SK-N-DZ (cell line): ENCODE measurements around the gene CSGALNACT2.
"Not testable (repeated sequence)": the region's sequence is repeated elsewhere in the genome, so short reads cannot be mapped to it uniquely, and the experiment has no call there.

Source experiments
- DNase-seq: peaks from one replicate; pipeline ENCODE4 v3.0.0-alpha.2; 2015; ENCODE audit warnings: low spot score

The CSGALNACT2 gene

DNA sequence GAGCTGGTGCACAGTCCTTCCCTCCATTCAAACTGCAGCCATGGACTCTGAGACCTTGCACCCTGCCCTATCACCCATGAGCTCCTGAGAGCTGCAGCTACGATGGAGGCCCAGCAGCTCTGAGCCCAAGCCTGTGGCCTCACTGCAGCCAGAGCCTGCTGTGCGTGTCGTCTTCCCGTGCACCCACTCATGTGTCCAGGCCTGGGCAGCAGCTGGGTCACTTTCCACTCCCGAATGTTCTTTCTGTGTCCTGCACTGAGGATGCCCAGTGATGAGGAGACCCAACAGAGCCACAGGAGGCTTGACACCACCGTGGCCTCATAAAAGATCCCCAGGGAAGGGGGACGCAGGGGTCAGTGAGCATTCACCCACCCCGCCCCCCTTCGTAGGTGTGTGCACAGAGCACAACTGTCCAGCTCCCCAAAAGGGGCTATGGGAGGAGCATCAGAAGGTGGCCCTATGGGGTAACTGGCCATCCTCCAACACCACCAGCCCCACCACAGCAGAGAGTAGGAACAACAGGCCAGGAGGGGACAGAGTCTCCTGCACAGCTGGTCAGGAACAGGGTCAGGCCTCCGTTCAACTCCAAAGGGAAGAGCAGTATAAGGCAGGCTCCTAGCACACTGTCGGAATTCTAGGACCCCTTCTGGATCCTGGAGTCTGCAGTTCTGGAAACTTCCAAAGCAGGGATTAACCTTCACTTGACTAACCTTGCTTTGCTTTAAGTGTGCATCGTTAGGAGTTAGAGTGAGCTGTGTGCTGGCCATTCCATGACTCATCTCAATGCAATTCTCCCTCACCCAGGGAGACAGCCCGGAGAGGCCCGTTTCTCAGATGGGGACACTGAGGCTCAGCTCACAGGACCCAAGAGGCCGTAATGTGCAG is 76.1 kb downstream of the CSGALNACT2 start:
- DNase-seq: no peak

DNA sequence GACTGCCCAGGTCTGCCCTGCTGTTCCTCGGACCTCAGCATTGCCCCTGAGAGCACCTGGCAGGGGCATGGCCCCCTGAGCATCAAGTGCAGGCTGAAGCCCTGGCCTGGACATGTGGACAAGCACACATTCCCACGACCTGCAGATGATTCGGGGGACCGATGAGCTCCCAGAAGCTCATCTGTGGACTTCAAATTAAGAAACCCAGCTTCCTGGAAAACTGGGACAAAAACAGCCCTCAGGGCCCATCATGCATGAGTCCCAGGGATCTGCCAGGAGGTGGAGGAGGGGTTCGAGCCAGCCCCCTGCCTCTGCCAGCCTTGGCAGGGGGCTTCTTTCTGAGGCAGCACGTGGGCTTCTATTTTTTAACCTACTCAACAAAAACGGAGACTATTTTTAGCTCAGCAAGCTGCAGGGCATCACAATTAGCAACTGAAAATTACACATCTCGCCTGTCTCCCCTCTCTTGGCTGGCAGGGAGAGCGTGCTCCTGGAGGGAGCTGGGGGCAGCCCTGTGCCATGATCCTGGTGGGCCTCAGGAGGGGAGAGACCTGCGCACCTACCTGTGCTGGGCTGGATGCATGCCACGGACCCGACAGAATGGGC is 76.8 kb downstream of the CSGALNACT2 start:
- no peak for DNase-seq

GRCh38 chr10:43215758-43216455 is 77.7 kb downstream of the CSGALNACT2 start:
- no peak for DNase-seq

DNA sequence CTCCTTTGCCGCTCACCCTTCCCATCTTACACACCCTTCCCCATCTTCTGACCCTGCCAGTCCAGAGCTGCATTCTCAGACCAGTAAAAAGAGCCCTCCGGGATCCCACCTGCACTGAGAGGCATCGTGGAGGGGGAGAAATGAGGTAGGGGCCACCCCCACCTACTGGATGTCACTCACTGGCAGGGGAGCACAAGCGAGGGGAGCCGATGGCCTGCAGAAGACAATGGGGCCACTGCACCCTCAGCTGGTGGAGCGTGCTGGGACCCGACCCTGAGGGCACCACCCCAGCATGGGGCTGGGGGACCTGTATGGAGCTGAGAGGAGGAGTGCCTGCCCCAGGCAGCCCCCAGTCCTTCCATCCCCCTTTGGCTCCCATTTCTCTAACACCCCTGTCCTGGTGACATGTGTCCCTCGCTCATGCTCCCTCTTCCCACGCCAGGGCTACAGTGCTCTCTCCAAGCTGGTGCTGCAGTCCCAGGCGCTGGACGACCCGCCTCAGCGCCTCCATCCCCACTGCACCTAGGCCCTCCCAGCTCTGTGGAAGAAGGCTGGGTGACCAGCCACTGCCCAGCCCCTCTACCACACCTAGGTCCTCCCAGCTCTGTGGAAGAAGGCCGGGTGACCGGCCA is 78.8 kb downstream of the CSGALNACT2 start:
- no peak for DNase-seq

- DNase-seq: no peak
These were observed 79.4 kb downstream of the CSGALNACT2 start for GRCh38 chr10:43217563-43218205.

GRCh38 chr10:43218206-43218950 is 80.1 kb downstream of the CSGALNACT2 start:
- no peak for DNase-seq

DNA sequence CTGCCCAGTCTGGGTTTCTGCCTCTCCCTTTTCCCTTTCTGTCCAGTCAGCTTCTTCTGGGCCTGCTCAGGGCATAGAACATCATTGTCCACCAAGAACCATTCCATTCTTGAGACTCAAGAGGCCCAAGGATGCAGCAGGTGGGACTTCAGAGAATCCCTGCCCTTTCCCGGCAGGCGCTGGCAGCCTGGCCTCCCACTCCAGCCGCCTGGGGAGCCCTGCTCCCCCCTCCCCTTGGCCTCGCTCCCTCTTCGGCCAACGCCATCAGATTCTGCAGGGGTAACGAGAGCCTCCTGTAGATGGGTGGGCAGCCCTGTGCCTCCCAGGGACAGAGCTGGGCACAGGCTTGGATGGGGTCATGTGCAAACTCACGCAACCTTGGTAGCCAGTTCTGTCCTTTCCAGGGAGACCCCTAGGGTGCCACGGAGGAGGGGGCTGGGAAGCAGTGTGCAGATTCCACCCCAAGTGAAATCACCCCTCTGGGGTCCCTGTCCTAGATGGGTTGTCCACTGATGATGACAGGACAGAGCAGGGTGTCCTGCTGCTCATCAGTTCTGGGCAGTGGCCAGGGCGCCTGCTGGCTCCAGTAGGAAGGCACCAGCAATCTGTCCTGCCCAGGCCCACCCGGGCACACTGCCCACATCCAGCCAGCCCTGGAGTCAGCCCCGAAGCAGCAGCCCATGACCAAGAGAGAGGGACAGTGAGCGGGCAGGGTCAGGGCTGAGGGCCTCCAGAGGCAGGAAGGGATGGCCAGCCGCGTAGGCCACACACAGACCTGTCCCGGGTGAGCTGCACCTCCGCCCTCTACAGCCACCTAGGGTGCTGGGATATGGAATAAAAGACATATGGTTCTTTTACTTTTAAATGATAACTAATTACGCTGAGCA is 80.9 kb downstream of the CSGALNACT2 start:
- DNase-seq: no peak

DNA sequence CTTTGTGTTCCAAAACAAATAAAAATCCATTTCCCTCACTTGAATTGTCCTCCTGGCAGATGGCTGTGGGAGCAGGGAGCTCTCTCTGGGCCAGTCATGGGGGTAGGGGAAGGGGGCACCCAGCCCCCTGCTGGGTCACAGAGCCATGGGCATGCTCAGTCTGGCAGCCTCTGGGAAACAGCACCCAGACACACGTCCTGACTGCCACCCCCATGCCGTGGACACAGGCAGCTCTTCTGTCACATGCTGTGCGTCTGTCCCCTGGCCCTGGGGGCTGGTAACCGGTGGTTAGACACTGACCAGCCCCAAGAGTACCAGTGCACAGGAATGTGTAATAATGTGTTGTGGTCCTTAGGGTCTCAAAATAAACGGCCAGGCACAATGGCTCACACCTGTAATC is 81.6 kb downstream of the CSGALNACT2 start:
- DNase-seq: no peak

DNA sequence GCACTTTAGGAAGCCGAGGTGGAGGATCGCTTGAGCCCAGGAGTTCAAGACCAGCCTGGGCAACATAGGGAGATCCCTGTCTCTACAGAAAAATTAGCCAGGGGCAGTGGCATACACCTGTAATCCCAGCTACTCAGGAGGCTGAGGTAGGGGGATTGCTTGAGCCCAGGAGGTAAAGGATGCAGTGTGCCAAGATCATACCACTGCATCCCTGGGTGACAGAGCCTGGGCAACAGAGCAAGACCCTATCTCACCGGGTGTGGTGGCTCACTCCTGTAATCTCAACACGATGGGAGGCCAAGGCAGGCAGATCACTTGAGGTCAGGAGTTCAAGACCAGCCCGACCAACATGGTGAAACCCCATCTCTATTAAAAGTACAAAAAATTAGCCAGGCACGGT is 82.0 kb downstream of the CSGALNACT2 start:
- not testable (repeated sequence) for DNase-seq

GRCh38 chr10:43220657-43221418 is 82.6 kb downstream of the CSGALNACT2 start:
- no peak for DNase-seq

GRCh38 chr10:43221419-43222209 is 83.4 kb downstream of the CSGALNACT2 start:
- peak; percentile 41 for DNase-seq

GRCh38 chr10:43222210-43222720 is 84.0 kb downstream of the CSGALNACT2 start:
- DNase-seq: no peak

DNA sequence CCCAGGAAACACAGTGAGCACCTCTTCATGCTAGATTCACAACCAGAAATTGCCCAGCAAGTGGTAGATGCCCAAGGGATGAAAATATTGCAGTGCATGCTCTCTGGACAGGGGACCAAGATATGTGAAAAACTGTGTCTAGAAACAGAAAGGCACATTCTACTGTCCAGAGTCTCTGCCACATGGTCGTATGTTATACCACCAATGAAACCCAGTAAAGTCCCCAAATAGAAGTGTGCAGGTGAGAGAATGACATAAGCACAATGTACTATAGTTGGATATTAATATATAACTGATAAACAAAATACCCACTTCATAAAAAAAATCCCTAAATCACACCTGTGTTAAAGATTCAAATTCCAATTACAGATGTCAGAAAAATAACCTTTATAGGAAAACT is 84.8 kb downstream of the CSGALNACT2 start:
- no peak for DNase-seq

DNA sequence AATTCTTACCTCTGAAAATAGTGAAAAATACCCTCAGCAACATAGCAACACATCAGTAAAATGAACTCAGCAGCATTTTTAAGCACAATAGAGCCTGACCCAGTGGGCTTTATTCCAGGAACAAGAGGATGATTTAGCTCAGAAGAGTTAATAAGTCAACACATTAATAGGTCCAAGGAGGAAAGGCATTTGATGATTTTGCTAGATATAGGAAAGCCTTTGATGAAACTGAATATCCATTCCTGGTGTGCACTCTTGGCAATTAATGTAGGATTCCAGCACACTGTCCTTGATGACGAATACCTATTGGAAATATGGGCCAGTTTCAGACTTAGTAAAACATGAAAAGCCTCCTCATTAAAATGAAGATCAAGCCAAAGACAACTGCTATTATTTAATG is 86.1 kb downstream of the CSGALNACT2 start:
- DNase-seq: no peak

DNA sequence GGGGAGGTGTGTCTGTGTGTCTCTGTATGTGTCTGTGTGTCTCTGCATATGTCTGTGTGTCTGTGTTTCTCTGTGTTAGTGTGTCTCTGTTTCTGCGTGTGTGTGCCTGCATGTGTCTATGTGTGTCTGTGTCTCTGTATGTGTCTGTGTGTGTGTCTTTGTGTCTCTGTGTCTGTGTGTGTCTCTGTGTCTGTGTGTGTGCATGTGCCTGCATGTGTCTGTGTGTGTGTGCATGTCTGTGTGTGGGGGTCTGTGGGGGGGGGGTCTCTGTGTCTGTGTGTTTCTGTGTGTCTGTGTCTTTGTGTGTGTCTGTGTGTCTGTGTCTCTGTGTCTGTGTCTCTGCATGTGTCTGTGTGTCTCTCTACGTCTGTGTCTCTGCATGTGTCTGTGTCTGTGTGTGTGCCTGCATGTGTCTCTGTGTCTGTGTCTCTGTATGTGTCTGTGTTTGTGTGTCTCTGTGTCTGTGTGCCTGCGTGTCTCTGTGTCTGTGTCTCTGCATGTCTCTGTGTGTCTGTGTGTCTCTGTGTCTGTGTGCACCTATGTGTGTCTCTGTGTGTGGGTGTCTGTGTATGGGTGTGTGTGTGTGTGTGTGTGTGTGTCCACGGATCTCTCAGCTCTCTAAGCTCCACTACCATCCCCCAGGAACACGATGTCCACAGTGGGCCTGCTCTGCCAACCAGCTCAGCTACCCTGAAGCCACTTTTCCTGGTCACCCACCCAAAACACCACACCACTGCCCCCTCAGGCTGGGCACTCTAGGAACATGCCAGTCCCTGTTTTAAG is 87.0 kb downstream of the CSGALNACT2 start:
- no peak for DNase-seq

- DNase-seq: no peak
These were observed 87.5 kb downstream of the CSGALNACT2 start for GRCh38 chr10:43225787-43226153.

- no peak for DNase-seq
These were observed 88.2 kb downstream of the CSGALNACT2 start for GRCh38 chr10:43226441-43226840.
